SJCRH30 (cell line): ENCODE data around the gene ITPKC. TPM values are rescaled to one million over a fixed set of nuclear protein-coding genes. Genes with fewer than 3 reads are reported as not detected.
"Not testable (repeated sequence)": the region's sequence is repeated elsewhere in the genome, so short reads cannot be mapped to it uniquely, and the experiment has no call there.

Source experiments
- DNase-seq, 2 experiments: peaks; one replicate each; pipeline ENCODE4 v3.0.0-alpha.2; 2015 to 2020
- H3K27ac ChIP-seq: fragments of 250-450 bp; sonication (Bioruptor Pico); 2 replicates; pipeline ENCODE4 v1.5.1; 2020; ENCODE audit warnings: mild to moderate bottlenecking, moderate library complexity
- H3K27me3 ChIP-seq: fragments of 250-450 bp; sonication (Bioruptor Pico); 2 replicates; pipeline ENCODE4 v1.5.1; 2020; ENCODE audit warnings: mild to moderate bottlenecking, moderate library complexity
- H3K36me3 ChIP-seq: fragments of 250-450 bp; sonication (Bioruptor Pico); 2 replicates; pipeline ENCODE4 v1.5.1; 2020; ENCODE audit warnings: mild to moderate bottlenecking, moderate library complexity
- H3K4me1 ChIP-seq: fragments of 250-450 bp; sonication (Bioruptor Pico); 2 replicates; pipeline ENCODE4 v1.5.1; 2020; ENCODE audit warnings: mild to moderate bottlenecking, moderate library complexity
- H3K4me3 ChIP-seq: fragments of 250-450 bp; sonication (Bioruptor Pico); 2 replicates; pipeline ENCODE4 v1.5.1; 2020; ENCODE audit warnings: mild to moderate bottlenecking, moderate library complexity
- H3K9me3 ChIP-seq: fragments of 250-450 bp; sonication (Bioruptor Pico); replicated peaks from 2 replicates; pipeline ENCODE4 v1.5.1; 2020; ENCODE audit warnings: mild to moderate bottlenecking, moderate library complexity
- total RNA-seq: library from RNA; depleted of rRNA; stranded (reverse); fragments of >200 nt; shearing (Covaris generic); gene quantifications from 2 replicates; pipeline ENCODE4 v1.2.3, GENCODE V29; 2014

The ITPKC gene
- total RNA-seq, 1 experiment from 2014 or later = 7.2 TPM

GRCh38 chr19:40750874-40751537 is 34.1 kb downstream of the ITPKC start, which contains the start of gene SNRPA:
Gene SNRPA, plus strand, starts transcription at chr19:40751203. Its CDS starts 206 bp downstream, at chr19:40751409.
- H3K27me3 ChIP-seq = no peaks in the 10 kb centered on the region
- DNase-seq = peak; percentile 100

GRCh38 chr19:40752257-40752781 is 35.4 kb downstream of the ITPKC start:
- Histone ChIP-seq H3K27me3 (no peaks in the 10 kb centered on the region), H3K27ac (no peak overlapping the region), H3K36me3 (peaks cover 31% of the 10 kb centered on the region), H3K4me1 (peaks cover 8% of the 10 kb centered on the region; the same call in 1 of the 2 replicates), H3K9me3 (no peaks in the 10 kb centered on the region), H3K4me3 (peak overlapping the region; percentile 70)
- DNase-seq = no peak

More at GRCh38 chr19:40750874-40751537, 34.1 kb downstream of the ITPKC start, which contains the start of gene SNRPA:
- Histone ChIP-seq H3K36me3 (peaks cover 21% of the 10 kb centered on the region), H3K9me3 (no peaks in the 10 kb centered on the region), H3K4me3 (peak within 1 kb of the TSS; percentile 70), H3K27ac (peak within 1 kb of the TSS; percentile 97), H3K4me1 (peaks cover 8% of the 10 kb centered on the region; the same call in 1 of the 2 replicates)

GRCh38 chr19:40754611-40755247 is 37.8 kb downstream of the ITPKC start:
- Histone ChIP-seq H3K9me3 (no peaks in the 10 kb centered on the region), H3K27me3 (no peaks in the 10 kb centered on the region), H3K36me3 (peaks cover 54% of the 10 kb centered on the region), H3K27ac (no peak overlapping the region), H3K4me3 (no peak overlapping the region), H3K4me1 (peaks cover 4% of the 10 kb centered on the region; the same call in 1 of the 2 replicates)
- no peak for DNase-seq

GRCh38 chr19:40755248-40755624 is 38.3 kb downstream of the ITPKC start:
- no peaks in the 10 kb centered on the region for H3K4me1 ChIP-seq
- H3K27me3 ChIP-seq = no peaks in the 10 kb centered on the region
- peaks cover 59% of the 10 kb centered on the region for H3K36me3 ChIP-seq
- DNase-seq = no peak
- H3K27ac ChIP-seq = no peak overlapping the region
- H3K4me3 ChIP-seq = no peak overlapping the region
- H3K9me3 ChIP-seq = no peaks in the 10 kb centered on the region

- Histone ChIP-seq H3K36me3 (peaks cover 65% of the 10 kb centered on the region), H3K9me3 (no peaks in the 10 kb centered on the region), H3K27ac (no peak overlapping the region), H3K4me3 (no peak overlapping the region), H3K4me1 (no peaks in the 10 kb centered on the region), H3K27me3 (no peaks in the 10 kb centered on the region)
- no peak for DNase-seq
Measured at GRCh38 chr19:40755791-40756190, 38.9 kb downstream of the ITPKC start.

- peaks cover 72% of the 10 kb centered on the region for H3K36me3 ChIP-seq
- H3K9me3 ChIP-seq = no peaks in the 10 kb centered on the region
- no peak overlapping the region for H3K27ac ChIP-seq
- H3K27me3 ChIP-seq = no peaks in the 10 kb centered on the region
- H3K4me1 ChIP-seq = no peaks in the 10 kb centered on the region
- no peak overlapping the region for H3K4me3 ChIP-seq
- no peak for DNase-seq
Measured at GRCh38 chr19:40756502-40757110, 39.7 kb downstream of the ITPKC start.

GRCh38 chr19:40758491-40758890 is 41.6 kb downstream of the ITPKC start:
- peaks cover 85% of the 10 kb centered on the region for H3K36me3 ChIP-seq
- H3K27me3 ChIP-seq = no peaks in the 10 kb centered on the region
- H3K9me3 ChIP-seq = no peaks in the 10 kb centered on the region
- H3K4me3 ChIP-seq = no peak overlapping the region
- no peaks in the 10 kb centered on the region for H3K4me1 ChIP-seq
- DNase-seq = no peak
- H3K27ac ChIP-seq = no peak overlapping the region

- Histone ChIP-seq H3K4me1 (no peaks in the 10 kb centered on the region), H3K27ac (no peak overlapping the region), H3K9me3 (no peaks in the 10 kb centered on the region), H3K4me3 (no peak overlapping the region), H3K27me3 (no peaks in the 10 kb centered on the region), H3K36me3 (peaks cover 90% of the 10 kb centered on the region)
- DNase-seq = no peak
Measured at GRCh38 chr19:40759352-40759751, 42.4 kb downstream of the ITPKC start.

- H3K27me3 ChIP-seq = no peaks in the 10 kb centered on the region
- no peaks in the 10 kb centered on the region for H3K4me1 ChIP-seq
- DNase-seq = no peak
- no peaks in the 10 kb centered on the region for H3K9me3 ChIP-seq
- no peak overlapping the region for H3K4me3 ChIP-seq
- peaks cover 84% of the 10 kb centered on the region for H3K36me3 ChIP-seq
- H3K27ac ChIP-seq = no peak overlapping the region
Measured at GRCh38 chr19:40762754-40763470, 46.0 kb downstream of the ITPKC start.

GRCh38 chr19:40763526-40763925 is 46.6 kb downstream of the ITPKC start:
- Histone ChIP-seq H3K4me3 (no peak overlapping the region), H3K9me3 (no peaks in the 10 kb centered on the region), H3K36me3 (peaks cover 78% of the 10 kb centered on the region), H3K27ac (no peak overlapping the region), H3K27me3 (no peaks in the 10 kb centered on the region), H3K4me1 (no peaks in the 10 kb centered on the region)
- no peak for DNase-seq

- Histone ChIP-seq H3K4me1 (no peaks in the 10 kb centered on the region), H3K9me3 (no peaks in the 10 kb centered on the region), H3K4me3 (no peak overlapping the region), H3K27me3 (no peaks in the 10 kb centered on the region), H3K36me3 (peaks cover 75% of the 10 kb centered on the region), H3K27ac (no peak overlapping the region)
- no peak for DNase-seq
Measured at GRCh38 chr19:40763963-40764362, 47.1 kb downstream of the ITPKC start.

- H3K4me3 ChIP-seq, H3K27ac ChIP-seq, H3K9me3 ChIP-seq, H3K4me1 ChIP-seq, H3K27me3 ChIP-seq, DNase-seq: not testable (repeated sequence)
- peaks cover 52% of the 10 kb centered on the region for H3K36me3 ChIP-seq
Measured at GRCh38 chr19:40766385-40766784, 49.5 kb downstream of the ITPKC start.

GRCh38 chr19:40768869-40769268 is 52.0 kb downstream of the ITPKC start:
- Histone ChIP-seq H3K9me3 (no peaks in the 10 kb centered on the region), H3K4me3 (no peak overlapping the region), H3K27ac (no peak overlapping the region), H3K36me3 (peaks cover 27% of the 10 kb centered on the region), H3K4me1 (no peaks in the 10 kb centered on the region), H3K27me3 (no peaks in the 10 kb centered on the region)
- no peak for DNase-seq

GRCh38 chr19:40771101-40771862 is 54.4 kb downstream of the ITPKC start:
- H3K27ac ChIP-seq, H3K36me3 ChIP-seq, H3K4me3 ChIP-seq, H3K27me3 ChIP-seq, H3K4me1 ChIP-seq, H3K9me3 ChIP-seq: not testable (repeated sequence)
- DNase-seq = peak; percentile 36 to 69
